ENCODE results near the gene AP3S1. TPM values are rescaled to one million over a fixed set of nuclear protein-coding genes. Genes with fewer than 3 reads are reported as not detected.

Gene AP3S1
- polyA plus RNA-seq, 10 donors = 99.7 to 168 (median 119) TPM

Other genes starting within 250 kb of the AP3S1 start
- gene TICAM2, start 239.5 kb upstream of the AP3S1 start, polyA plus RNA-seq (ENCODE audit: insufficient read length in 10 of 10) = 10 to 100 TPM in 1 of 10 donors, 1 to 10 TPM in 9; 4.7 to 10.6 (median 6.8) TPM
- 10 to 100 TPM; 59.8 to 82.6 (median 70.4) TPM for gene TMED7, start 215.9 kb upstream of the AP3S1 start, polyA plus RNA-seq (ENCODE audit: insufficient read length in 10 of 10)
- 10 to 100 TPM; 20.3 to 32.2 (median 22.1) TPM for gene CDO1, start 25.3 kb upstream of the AP3S1 start, polyA plus RNA-seq (ENCODE audit: insufficient read length in 10 of 10)
- 10 to 100 TPM; 40.2 to 72.7 (median 55.3) TPM for gene ATG12, start 370 bp upstream of the AP3S1 start, polyA plus RNA-seq (ENCODE audit: insufficient read length in 10 of 10)
- 1 to 10 TPM; 1.6 to 9.7 (median 4.6) TPM for gene LVRN, start 120.5 kb downstream of the AP3S1 start, polyA plus RNA-seq (ENCODE audit: insufficient read length in 10 of 10)
- gene ARL14EPL, start 190.5 kb downstream of the AP3S1 start, polyA plus RNA-seq (ENCODE audit: insufficient read length in 10 of 10) = under 1 TPM in 3 of 10 donors, not detected in 7; 0.09 to 0.19 (median 0.11) TPM
- 10 to 100 TPM; 25.0 to 37.7 (median 30.8) TPM for gene COMMD10, start 243.1 kb downstream of the AP3S1 start, polyA plus RNA-seq (ENCODE audit: insufficient read length in 10 of 10)